ENCODE measurements around the gene PARN.

Gene PARN

DNA sequence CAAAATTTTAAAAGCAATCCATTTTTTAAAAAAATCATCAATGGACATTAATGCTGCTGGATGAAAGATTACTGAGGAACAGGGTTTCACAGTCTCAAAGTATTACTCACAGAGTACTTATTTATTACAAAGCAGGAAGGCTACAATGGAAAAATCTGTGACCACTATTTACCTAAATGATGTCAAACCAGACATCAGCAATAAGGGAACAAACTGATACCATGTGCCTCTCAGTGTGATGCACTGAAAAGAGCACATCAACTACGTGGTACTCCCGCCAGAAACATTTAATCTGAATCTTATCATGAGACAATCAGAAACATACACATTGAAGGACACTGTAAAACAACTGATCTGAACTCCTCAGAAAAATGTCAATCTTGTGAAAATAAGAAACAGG is 124.2 kb downstream of the PARN start:
- Histone ChIP-seq H3K27ac (no peak overlapping the region), H3K4me2 (no peak overlapping the region), H4K20me1 (ENCODE audit: insufficient read depth) (no peaks in the 10 kb centered on the region), H3K9ac (no peak overlapping the region), H3K4me1 (ENCODE audit: low read depth, poor library complexity, severe bottlenecking) (peaks cover 65% of the 10 kb centered on the region), H3K4me3 (IDR thresholded peaks at IDR 0.05; ENCODE audit: insufficient read depth, low read depth, low read length) (no peak overlapping the region), H3K79me2 (ENCODE audit: insufficient read depth, low read depth) (no peaks in the 10 kb centered on the region; the same call in 1 of the 2 replicates), H3K27me3 (ENCODE audit: insufficient read depth, low read depth) (no peaks in the 10 kb centered on the region), H2AFZ (ENCODE audit: low read depth) (no peak overlapping the region), H3K36me3 (ENCODE audit: insufficient read depth) (no peaks in the 10 kb centered on the region)
- TF ChIP-seq, protein P1, sequence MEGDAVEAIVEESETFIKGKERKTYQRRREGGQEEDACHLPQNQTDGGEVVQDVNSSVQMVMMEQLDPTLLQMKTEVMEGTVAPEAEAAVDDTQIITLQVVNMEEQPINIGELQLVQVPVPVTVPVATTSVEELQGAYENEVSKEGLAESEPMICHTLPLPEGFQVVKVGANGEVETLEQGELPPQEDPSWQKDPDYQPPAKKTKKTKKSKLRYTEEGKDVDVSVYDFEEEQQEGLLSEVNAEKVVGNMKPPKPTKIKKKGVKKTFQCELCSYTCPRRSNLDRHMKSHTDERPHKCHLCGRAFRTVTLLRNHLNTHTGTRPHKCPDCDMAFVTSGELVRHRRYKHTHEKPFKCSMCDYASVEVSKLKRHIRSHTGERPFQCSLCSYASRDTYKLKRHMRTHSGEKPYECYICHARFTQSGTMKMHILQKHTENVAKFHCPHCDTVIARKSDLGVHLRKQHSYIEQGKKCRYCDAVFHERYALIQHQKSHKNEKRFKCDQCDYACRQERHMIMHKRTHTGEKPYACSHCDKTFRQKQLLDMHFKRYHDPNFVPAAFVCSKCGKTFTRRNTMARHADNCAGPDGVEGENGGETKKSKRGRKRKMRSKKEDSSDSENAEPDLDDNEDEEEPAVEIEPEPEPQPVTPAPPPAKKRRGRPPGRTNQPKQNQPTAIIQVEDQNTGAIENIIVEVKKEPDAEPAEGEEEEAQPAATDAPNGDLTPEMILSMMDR (conservative IDR thresholded peaks at IDR 0.05; ENCODE audit: low read depth, low read length) = no peak

DNA sequence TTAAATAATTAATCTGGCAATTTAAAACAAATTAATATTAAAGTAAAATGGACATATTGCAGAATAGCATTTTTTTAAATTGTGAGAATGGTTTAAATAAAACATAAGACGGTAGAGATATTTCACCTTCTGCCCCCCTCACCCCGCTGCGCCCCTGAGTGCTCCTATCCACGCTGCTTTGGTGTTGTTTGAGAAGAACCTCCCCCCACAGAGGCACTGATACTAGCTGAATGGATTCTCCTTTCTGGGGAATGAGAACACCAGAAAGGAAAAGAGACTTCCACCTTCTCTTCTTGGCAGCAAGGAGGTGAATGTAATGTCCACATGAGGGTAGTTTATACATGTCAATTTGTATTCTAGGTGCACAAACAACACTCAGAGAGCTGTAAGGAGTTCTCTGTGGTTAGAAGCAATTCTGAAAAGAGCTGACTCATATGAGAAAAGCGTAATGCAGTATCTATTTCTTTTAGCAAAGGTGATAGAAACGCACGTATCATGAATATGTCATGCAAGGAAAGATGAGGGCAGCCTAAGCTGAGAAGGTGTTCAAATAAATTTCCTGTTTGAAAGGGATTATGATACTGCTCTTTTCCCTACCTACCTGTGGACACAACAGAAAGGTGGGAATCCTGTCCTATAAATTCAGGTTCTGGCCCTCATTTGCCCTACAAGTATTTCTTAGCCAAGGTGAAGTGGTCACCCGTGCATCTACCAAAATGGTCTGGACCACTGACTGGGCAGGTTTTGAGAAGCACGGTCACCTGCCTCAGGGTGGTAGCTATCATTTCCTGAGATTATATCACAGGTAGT is 126.9 kb downstream of the PARN start:
- peak overlapping the region; percentile 54; the same call in 1 of the 2 replicates for H3K9ac ChIP-seq
- H2AFZ ChIP-seq (ENCODE audit: low read depth) = peak overlapping the region; percentile 16; the same call in 1 of the 2 replicates
- peak overlapping the region; percentile 81 for H3K27ac ChIP-seq
- H3K36me3 ChIP-seq (ENCODE audit: insufficient read depth) = no peaks in the 10 kb centered on the region
- H3K27me3 ChIP-seq (ENCODE audit: insufficient read depth, low read depth) = no peaks in the 10 kb centered on the region
- H3K4me2 ChIP-seq = peak overlapping the region; percentile 85
- H3K4me3 ChIP-seq (IDR thresholded peaks at IDR 0.05; ENCODE audit: insufficient read depth, low read depth, low read length) = no peak overlapping the region
- no peaks in the 10 kb centered on the region for H4K20me1 ChIP-seq (ENCODE audit: insufficient read depth)
- peaks cover 87% of the 10 kb centered on the region for H3K4me1 ChIP-seq (ENCODE audit: low read depth, poor library complexity, severe bottlenecking)
- TF ChIP-seq, protein P1 (conservative IDR thresholded peaks at IDR 0.05; ENCODE audit: low read depth, low read length) = no peak
- no peaks in the 10 kb centered on the region for H3K79me2 ChIP-seq (ENCODE audit: insufficient read depth, low read depth)

DNA sequence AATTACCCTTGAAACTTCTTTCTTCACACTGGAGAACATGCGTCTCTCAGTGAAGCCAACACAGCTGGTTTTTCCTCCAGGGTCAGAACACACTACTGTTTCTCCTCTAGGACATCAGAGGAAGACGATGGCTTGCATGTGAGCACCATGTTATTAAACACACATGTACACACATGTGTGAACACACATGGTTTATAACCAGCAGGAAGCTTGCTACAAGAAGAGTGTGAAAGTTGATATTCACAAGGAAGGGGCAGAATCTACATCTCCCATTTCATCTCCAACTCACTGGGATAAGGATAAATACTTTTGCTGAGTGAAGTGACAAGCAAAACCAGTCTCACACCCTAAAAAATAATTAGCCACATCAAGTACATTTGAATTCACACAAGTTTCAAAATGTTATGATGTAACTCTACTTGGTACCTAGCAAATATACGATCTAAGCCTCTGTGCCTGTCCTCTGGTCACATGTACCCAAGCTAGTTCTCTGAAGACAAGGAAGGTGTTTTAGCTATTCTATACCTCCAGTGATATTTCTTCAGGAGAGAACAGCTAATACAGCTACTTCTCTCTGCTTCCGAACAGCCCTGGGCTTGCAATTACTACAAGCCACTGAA is 127.7 kb downstream of the PARN start:
- no peaks in the 10 kb centered on the region for H3K36me3 ChIP-seq (ENCODE audit: insufficient read depth)
- peak overlapping the region; percentile 85 for H3K4me2 ChIP-seq
- peak overlapping the region; percentile 54; the same call in 1 of the 2 replicates for H3K9ac ChIP-seq
- TF ChIP-seq, protein P1 (conservative IDR thresholded peaks at IDR 0.05; ENCODE audit: low read depth, low read length) = no peak
- peak overlapping the region; percentile 81 for H3K27ac ChIP-seq
- peaks cover 95% of the 10 kb centered on the region for H3K4me1 ChIP-seq (ENCODE audit: low read depth, poor library complexity, severe bottlenecking)
- H3K79me2 ChIP-seq (ENCODE audit: insufficient read depth, low read depth) = no peaks in the 10 kb centered on the region
- no peaks in the 10 kb centered on the region for H3K27me3 ChIP-seq (ENCODE audit: insufficient read depth, low read depth)
- peak overlapping the region; percentile 20; the same call in 1 of the 2 replicates for H2AFZ ChIP-seq (ENCODE audit: low read depth)
- H3K4me3 ChIP-seq (IDR thresholded peaks at IDR 0.05; ENCODE audit: insufficient read depth, low read depth, low read length) = no peak overlapping the region
- no peaks in the 10 kb centered on the region for H4K20me1 ChIP-seq (ENCODE audit: insufficient read depth)

DNA sequence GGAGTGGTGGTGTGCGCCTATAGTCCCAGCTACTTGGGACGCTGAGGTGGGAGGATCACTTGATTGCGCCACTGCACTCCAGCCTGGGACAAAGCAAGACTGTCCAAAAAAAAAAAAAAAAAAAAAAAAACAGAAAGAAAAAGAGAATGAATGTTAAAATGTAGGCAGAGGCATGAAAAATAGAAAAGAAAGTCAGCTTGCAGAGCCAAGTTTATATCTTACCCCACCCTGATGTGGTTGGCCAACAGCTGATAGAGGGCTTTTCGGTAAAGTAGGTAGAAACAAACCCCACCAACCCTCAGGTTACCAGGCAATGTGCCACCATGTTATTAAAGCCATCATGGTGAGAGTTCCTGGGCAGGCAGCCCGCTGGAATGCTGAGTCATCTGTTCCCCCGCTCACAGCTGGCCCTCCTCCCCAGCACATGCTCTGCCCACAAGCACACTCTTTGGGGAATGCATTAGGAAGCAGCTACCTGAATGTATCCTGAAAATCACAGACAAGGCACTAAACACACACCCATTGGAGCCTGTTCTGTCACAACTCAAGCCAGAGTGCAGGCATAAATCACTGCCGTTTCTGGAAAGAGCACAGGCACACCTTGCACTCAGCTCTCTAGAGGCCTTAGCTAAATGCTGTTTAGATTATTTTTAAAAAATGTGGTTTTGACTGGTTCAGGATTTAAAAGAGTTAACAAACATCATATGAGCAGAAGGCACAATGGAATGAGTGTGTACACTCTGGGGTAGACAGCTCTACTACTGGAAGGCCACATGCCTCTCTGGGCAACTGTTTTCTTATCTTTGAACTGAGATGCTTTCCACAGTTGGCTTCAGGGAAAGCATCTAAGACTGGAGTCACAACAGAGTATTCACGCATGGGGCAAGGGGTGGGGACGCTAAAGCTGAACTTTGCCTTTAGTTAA is 128.5 kb downstream of the PARN start:
- H3K4me2 ChIP-seq = peak overlapping the region; percentile 85
- H3K36me3 ChIP-seq (ENCODE audit: insufficient read depth) = no peaks in the 10 kb centered on the region
- H2AFZ ChIP-seq (ENCODE audit: low read depth) = peak overlapping the region; percentile 20; the same call in 1 of the 2 replicates
- no peaks in the 10 kb centered on the region for H4K20me1 ChIP-seq (ENCODE audit: insufficient read depth)
- peak overlapping the region; percentile 81 for H3K27ac ChIP-seq
- H3K9ac ChIP-seq = peak overlapping the region; percentile 54
- TF ChIP-seq, protein P1 (conservative IDR thresholded peaks at IDR 0.05; ENCODE audit: low read depth, low read length) = no peak
- H3K27me3 ChIP-seq (ENCODE audit: insufficient read depth, low read depth) = no peaks in the 10 kb centered on the region
- no peak overlapping the region for H3K4me3 ChIP-seq (IDR thresholded peaks at IDR 0.05; ENCODE audit: insufficient read depth, low read depth, low read length)
- H3K4me1 ChIP-seq (ENCODE audit: low read depth, poor library complexity, severe bottlenecking) = peaks cover 100% of the 10 kb centered on the region
- H3K79me2 ChIP-seq (ENCODE audit: insufficient read depth, low read depth) = no peaks in the 10 kb centered on the region

Data from KMS-11 (cell line).